SKM-1 treated with dmso at 0.1 percent for 144 hours (cell line): Measurements from ENCODE around the gene ANKRD13B.

Source experiments
- DNase-seq: peaks from one replicate; lab custom pipeline; 2025; ENCODE audit not compliant: unreplicated experiment; lab: John Stamatoyannopoulos, UW

Gene ANKRD13B

GRCh38 chr17:29616300-29617048, 23.5 kb downstream of the ANKRD13B start:
- DNase-seq: no peak

- DNase-seq: peak; percentile 79
Observed at GRCh38 chr17:29617125-29617480, 24.2 kb downstream of the ANKRD13B start.

- peak; percentile 68 for DNase-seq
Observed at GRCh38 chr17:29617481-29618271, 24.7 kb downstream of the ANKRD13B start.

- no peak for DNase-seq
Observed at GRCh38 chr17:29618272-29619065, 25.5 kb downstream of the ANKRD13B start.

GRCh38 chr17:29619251-29619650, 26.3 kb downstream of the ANKRD13B start:
- DNase-seq: no peak

GRCh38 chr17:29620271-29620670, 27.3 kb downstream of the ANKRD13B start:
- no peak for DNase-seq

- DNase-seq: no peak
Observed at GRCh38 chr17:29620779-29621500, 28.0 kb downstream of the ANKRD13B start.

GRCh38 chr17:29621751-29622194, 28.8 kb downstream of the ANKRD13B start:
- no peak for DNase-seq

- peak; percentile 28 for DNase-seq
Observed at GRCh38 chr17:29622337-29623282, 29.7 kb downstream of the ANKRD13B start, which contains the start of gene CORO6. CORO6 (minus strand) TSS chr17:29622912; CDS start chr17:29621421, 1,491 bp downstream.

- no peak for DNase-seq
Observed at GRCh38 chr17:29623283-29623647, 30.3 kb downstream of the ANKRD13B start.

GRCh38 chr17:29624586-29624985, 31.7 kb downstream of the ANKRD13B start:
- no peak for DNase-seq

- no peak for DNase-seq
Observed at GRCh38 chr17:29625037-29625750, 32.3 kb downstream of the ANKRD13B start.

GRCh38 chr17:29627951-29628350, 35.0 kb downstream of the ANKRD13B start:
- DNase-seq: no peak

- DNase-seq: no peak
Observed at GRCh38 chr17:29628644-29629043, 35.7 kb downstream of the ANKRD13B start.

- no peak for DNase-seq
Observed at GRCh38 chr17:29629839-29630238, 36.9 kb downstream of the ANKRD13B start.

- no peak for DNase-seq
Observed at GRCh38 chr17:29630630-29631193, 37.8 kb downstream of the ANKRD13B start.

GRCh38 chr17:29633886-29634285, 41.0 kb downstream of the ANKRD13B start:
- no peak for DNase-seq

- no peak for DNase-seq
Observed at GRCh38 chr17:29640413-29640812, 47.5 kb downstream of the ANKRD13B start.
